H9 (cell line): Measurements from ENCODE around the gene HOXA9. TPM values are rescaled to one million over a fixed set of nuclear protein-coding genes. Genes with fewer than 3 reads are reported as not detected.
A peak's percentile ranks its signal among the peaks of the same experiment; 100 is the strongest.

Experiments used
- DNase-seq: peaks from one replicate; pipeline ENCODE4 v3.0.0-alpha.2; 2017
- H2AFZ ChIP-seq: one replicate; pipeline ENCODE4 v1.6.1; 2013; ENCODE audit warnings: mild to moderate bottlenecking, low read length, control low read depth, moderate library complexity
- H2AK5ac ChIP-seq: 2 replicates; pipeline ENCODE4 v1.6.1; 2013; ENCODE audit warnings: low read length, control low read depth, mixed read lengths; ENCODE audit not compliant: insufficient read length
- H2BK120ac ChIP-seq: one replicate; pipeline ENCODE4 v1.6.1; 2013; ENCODE audit warnings: low read depth, mild to moderate bottlenecking, low read length, control low read depth, inconsistent platforms; ENCODE audit not compliant: poor library complexity, severe bottlenecking
- H2BK12ac ChIP-seq: 2 replicates; pipeline ENCODE4 v1.6.1; 2013; ENCODE audit warnings: low read length, control low read depth, mixed read lengths, low read depth; ENCODE audit not compliant: insufficient read length
- H2BK15ac ChIP-seq: 2 replicates; pipeline ENCODE4 v1.6.1; 2013; ENCODE audit warnings: low read depth, low read length, control low read depth
- H2BK20ac ChIP-seq: one replicate; pipeline ENCODE4 v1.6.1; 2013; ENCODE audit warnings: low read depth, mild to moderate bottlenecking, low read length, control low read depth, inconsistent platforms; ENCODE audit not compliant: poor library complexity, severe bottlenecking
- H2BK5ac ChIP-seq: 2 replicates; pipeline ENCODE4 v1.6.1; 2013; ENCODE audit warnings: low read length, control low read depth, mixed read lengths; ENCODE audit not compliant: insufficient read length
- H3K14ac ChIP-seq: 2 replicates; pipeline ENCODE4 v1.6.1; 2013; ENCODE audit warnings: low read length, control low read depth; ENCODE audit not compliant: insufficient read depth
- H3K18ac ChIP-seq: 2 replicates; pipeline ENCODE4 v1.6.1; 2013; ENCODE audit warnings: low read depth, mild to moderate bottlenecking, mixed read lengths, low read length, control low read depth; ENCODE audit not compliant: insufficient read length
- H3K23ac ChIP-seq: 2 replicates; pipeline ENCODE4 v1.6.1; 2013; ENCODE audit warnings: low read length, control low read depth, mixed read lengths, low read depth; ENCODE audit not compliant: insufficient read length
- H3K23me2 ChIP-seq: 2 replicates; pipeline ENCODE4 v1.6.1; 2013; ENCODE audit warnings: low read depth, mild to moderate bottlenecking, mixed read lengths, low read length, control low read depth; ENCODE audit not compliant: insufficient read length, poor library complexity, severe bottlenecking
- H3K27ac ChIP-seq: 2 replicates; pipeline ENCODE4 v1.5.1; 2013; ENCODE audit warnings: low read length, control low read depth, mixed read lengths, low read depth; ENCODE audit not compliant: insufficient read length
- H3K27me3 ChIP-seq: 2 replicates; pipeline ENCODE4 v1.6.1; 2013; ENCODE audit warnings: low read length, control low read depth, inconsistent platforms; ENCODE audit not compliant: insufficient read depth
- H3K4ac ChIP-seq: 2 replicates; pipeline ENCODE4 v1.6.1; 2013; ENCODE audit warnings: low read depth, mild to moderate bottlenecking, control low read depth, inconsistent platforms, low read length, moderate library complexity
- H3K4me1 ChIP-seq: 2 replicates; pipeline ENCODE4 v1.6.1; 2013; ENCODE audit warnings: low read length, control low read depth, inconsistent platforms; ENCODE audit not compliant: insufficient read depth
- H3K4me2 ChIP-seq: 2 replicates; pipeline ENCODE4 v1.6.1; 2013; ENCODE audit warnings: low read length, control low read depth, mixed read lengths; ENCODE audit not compliant: insufficient read length, insufficient read depth
- H3K56ac ChIP-seq: 2 replicates; pipeline ENCODE4 v1.6.1; 2013; ENCODE audit warnings: low read depth, mild to moderate bottlenecking, mixed read lengths, low read length, control low read depth; ENCODE audit not compliant: insufficient read length
- H3K79me1 ChIP-seq: 2 replicates; pipeline ENCODE4 v1.6.1; 2013; ENCODE audit warnings: low read depth, mild to moderate bottlenecking, moderate library complexity, low read length, control low read depth, inconsistent platforms; ENCODE audit not compliant: insufficient read depth, poor library complexity, severe bottlenecking
- H3K79me2 ChIP-seq: 2 replicates; pipeline ENCODE4 v1.6.1; 2013; ENCODE audit warnings: low read length, control low read depth, inconsistent platforms; ENCODE audit not compliant: insufficient read depth
- H3K9ac ChIP-seq: 2 replicates; pipeline ENCODE4 v1.6.1; 2013; ENCODE audit warnings: low read length, control low read depth, mixed read lengths; ENCODE audit not compliant: insufficient read length; ENCODE audit errors: extremely low read depth
- H3K9me3 ChIP-seq: one replicate; pipeline ENCODE4 v1.6.1; 2013; ENCODE audit warnings: low read depth, low read length, inconsistent platforms; ENCODE audit not compliant: control insufficient read depth
- H3T11ph ChIP-seq: one replicate; pipeline ENCODE4 v1.6.1; 2013; ENCODE audit warnings: mild to moderate bottlenecking, low read length, control low read depth, inconsistent platforms
- H4K20me1 ChIP-seq: one replicate; pipeline ENCODE4 v1.6.1; 2013; ENCODE audit not compliant: control insufficient read depth, insufficient read length, insufficient read depth
- H4K5ac ChIP-seq: 2 replicates; pipeline ENCODE4 v1.6.1; 2013; ENCODE audit warnings: low read depth, mild to moderate bottlenecking, mixed read lengths, low read length, control low read depth; ENCODE audit not compliant: insufficient read length
- H4K8ac ChIP-seq: replicated peaks from 2 replicates; pipeline ENCODE4 v1.6.1; 2013; ENCODE audit warnings: low read length, control low read depth, mixed read lengths, low read depth; ENCODE audit not compliant: insufficient read length
- H4K91ac ChIP-seq: 2 replicates; pipeline ENCODE4 v1.6.1; 2013; ENCODE audit warnings: low read depth, mild to moderate bottlenecking, moderate library complexity, mixed read lengths, low read length, control low read depth; ENCODE audit not compliant: insufficient read length
- H3K27ac Mint-ChIP-seq, 3 experiments: 2 replicates in 2 of 3; 3 replicates in 1 of 3; pipeline ENCODE4 v1.8.0; 2020 to 2021; ENCODE audit warnings: mixed read lengths in 3 of 3, mild to moderate bottlenecking in 1 of 3, moderate library complexity in 1 of 3
- H3K27me3 Mint-ChIP-seq: 2 replicates; pipeline ENCODE4 v1.8.0; 2021; ENCODE audit warnings: low read depth, mild to moderate bottlenecking, moderate library complexity, mixed read lengths
- H3K36me3 Mint-ChIP-seq, 3 experiments: 2 replicates in 2 of 3; 3 replicates in 1 of 3; pipeline ENCODE4 v1.8.0; 2020 to 2021; ENCODE audit warnings: low read depth in 3 of 3, mixed read lengths in 3 of 3; ENCODE audit not compliant: insufficient read depth in 1 of 3
- H3K4me1 Mint-ChIP-seq, 2 experiments: 2 replicates each; pipeline ENCODE4 v1.8.0; 2020; ENCODE audit warnings: mixed read lengths in 2 of 2
- H3K4me3 Mint-ChIP-seq, 2 experiments: 2 replicates in 1 of 2; 3 replicates in 1 of 2; pipeline ENCODE4 v1.8.0; 2020 to 2021; ENCODE audit warnings: mild to moderate bottlenecking in 2 of 2, mixed read lengths in 2 of 2, moderate library complexity in 1 of 2
- H3K9me3 Mint-ChIP-seq, 2 experiments: 2 replicates in 1 of 2; 3 replicates in 1 of 2; pipeline ENCODE4 v1.8.0; 2020; ENCODE audit warnings: mild to moderate bottlenecking in 2 of 2, mixed read lengths in 2 of 2, moderate library complexity in 1 of 2
- CTCF ChIP-seq: fragments of 200-600 bp; sonication (generic); conservative IDR thresholded peaks from 3 replicates; pipeline ENCODE4 v1.8.0; 2021; ENCODE audit warnings: antibody characterized with exemption, mild to moderate bottlenecking
- WGBS: extraction: QIAGEN DNeasy Blood & Tissue Kit; methylation state at CpG from one replicate; pipeline ENCODE4 v1.1.7; 2013; ENCODE audit warnings: missing lambda C conversion rate, low lambda C conversion rate, mixed read lengths; ENCODE audit not compliant: insufficient read length; ENCODE audit errors: extremely low coverage; 5-methylcytosine and 5-hydroxymethylcytosine counted together
- total RNA-seq: library from RNA; stranded (reverse); gene quantifications from 2 replicates; pipeline ENCODE4 v1.2.1, GENCODE V29; 2021

HOXA9 gene
- total RNA-seq, 1 experiment from 2014 or later, result not detected

GRCh38 chr7:27159266-27160144, 5.8 kb downstream of the HOXA9 start:
- Histone ChIP-seq H3T11ph (no peak overlapping the region), H2AFZ (no peak overlapping the region), H2BK120ac (no peak overlapping the region), H3K27ac (no peak overlapping the region), H3K23ac (no peak overlapping the region), H3K27me3 (peaks cover 97% of the 10 kb centered on the region), H4K5ac (no peak overlapping the region), H2AK5ac (no peak overlapping the region), H4K20me1 (no peaks in the 10 kb centered on the region), H3K4me2 (no peak overlapping the region), H3K14ac (no peak overlapping the region), H2BK12ac (no peak overlapping the region), H3K79me1 (no peaks in the 10 kb centered on the region), H3K9ac (no peak overlapping the region), H3K4me1 (no peaks in the 10 kb centered on the region), H3K9me3 (no peaks in the 10 kb centered on the region), H3K18ac (no peak overlapping the region), H2BK15ac (no peak overlapping the region), H3K23me2 (no peaks in the 10 kb centered on the region), H2BK20ac (no peak overlapping the region), H2BK5ac (no peak overlapping the region), H4K8ac (no peak overlapping the region), H3K79me2 (no peaks in the 10 kb centered on the region), H3K4ac (no peak overlapping the region), H3K56ac (no peak overlapping the region), H4K91ac (no peak overlapping the region)
- Mint-ChIP-seq H3K27me3 (peaks cover 98% of the 10 kb centered on the region), H3K27ac (no peak overlapping the region), H3K4me1 (peaks cover 3 to 16% of the 10 kb centered on the region in 2 experiments), H3K9me3 (peaks cover 15 to 18% of the 10 kb centered on the region in 2 experiments), H3K36me3 (peaks cover 0 to 4% (median 0%) of the 10 kb centered on the region in 3 experiments; a peak in 3 of 7 replicates), H3K4me3 (no peak overlapping the region; a peak in 1 of 5 replicates)
- no peak for TF ChIP-seq CTCF
- WGBS, result no CpG with 5 or more reads among the region's 27 CpGs
- DNase-seq, result peak; percentile 25
